GM12878 (cell line): ENCODE results near the gene DMD. TPM values are rescaled to one million over a fixed set of nuclear protein-coding genes. Genes with fewer than 3 reads are reported as not detected.

ENCODE experiments used
- ATAC-seq: fragments of 200-7000 bp; cut with Tn5 transposase; 3 replicates; pipeline ENCODE4 v1.9.1; 2020; ENCODE audit warnings: mild to moderate bottlenecking, moderate library complexity
- BruUV-seq: library from RNA; stranded (reverse); fragments of 400-500 nt; replicated peaks from 2 replicates; lab custom pipeline; 2021; lab: Mats Ljungman, UMichigan
- CTCF ChIA-PET: fragments of 300-600 bp; sonication (Branson Sonifier 250); formaldehyde crosslinking; extraction: SDS; loops from one replicate; lab custom pipeline; 2021; ENCODE audit warnings: inconsistent platforms; lab: Yijun Ruan, JAX
- POLR2A ChIA-PET: fragments of 350-600 bp; formaldehyde crosslinking; extraction: SDS; loops from one replicate; lab custom pipeline; 2021; ENCODE audit warnings: inconsistent platforms; lab: Charles Lee
- RAD21 ChIA-PET: fragments of 300-600 bp; sonication (Branson Sonifier 250); formaldehyde crosslinking; loops from one replicate; lab custom pipeline; 2023; ENCODE audit warnings: antibody characterized with exemption; ENCODE audit not compliant: unreplicated experiment; lab: Charles Lee
- SMC1A ChIA-PET: fragments of 300-600 bp; sonication (Branson Sonifier 250); formaldehyde crosslinking; loops from one replicate; lab custom pipeline; 2023; ENCODE audit not compliant: unreplicated experiment, uncharacterized antibody; lab: Charles Lee
- DNase-seq: peaks from one replicate; pipeline ENCODE4 v3.0.0-alpha.2; 2011; ENCODE audit warnings: low read depth, low spot score
- FAIRE-seq: peaks from 3 replicates; lab custom pipeline; 2011; peaks lifted over from hg19 to GRCh38; lab: Jason Lieb, UNC
- H2AFZ ChIP-seq: 2 replicates; pipeline ENCODE4 v1.6.0; 2011; ENCODE audit warnings: low read depth, low read length, control low read depth; ENCODE audit not compliant: control insufficient read depth
- H3K27ac ChIP-seq: 2 replicates; pipeline ENCODE4 v1.5.1; 2011; ENCODE audit warnings: control low read depth; ENCODE audit not compliant: control insufficient read depth, insufficient read depth
- H3K27me3 ChIP-seq, 2 experiments: replicated peaks in 1 of 2; 2 replicates each; pipeline versions ENCODE4 v1.6.0 to v1.6.1; 2011; ENCODE audit warnings: low read length in 1 of 2; ENCODE audit not compliant: control insufficient read depth in 2 of 2, insufficient read depth in 2 of 2
- H3K36me3 ChIP-seq, 2 experiments: 2 replicates each; pipeline ENCODE4 v1.5.1; 2011; ENCODE audit warnings: low read length in 1 of 2; ENCODE audit not compliant: control insufficient read depth in 2 of 2, insufficient read depth in 2 of 2
- H3K4me1 ChIP-seq: 2 replicates; pipeline ENCODE4 v1.6.1; 2011; ENCODE audit warnings: mild to moderate bottlenecking, low read length, moderate library complexity, mixed read lengths; ENCODE audit not compliant: control insufficient read depth, insufficient read depth
- H3K4me2 ChIP-seq: 2 replicates; pipeline ENCODE4 v1.6.0; 2011; ENCODE audit warnings: control low read depth; ENCODE audit not compliant: control insufficient read depth, insufficient read depth
- H3K4me3 ChIP-seq: fragments of 200-600 bp; sonication (generic); 2 replicates; pipeline ENCODE4 v1.5.1; 2016
- H3K79me2 ChIP-seq: 2 replicates; pipeline ENCODE4 v1.6.0; 2011; ENCODE audit warnings: low read length; ENCODE audit not compliant: control insufficient read depth, insufficient read depth
- H3K9ac ChIP-seq: 2 replicates; pipeline ENCODE4 v1.8.0; 2011; ENCODE audit warnings: low read length, control low read depth, mixed read lengths; ENCODE audit not compliant: control insufficient read depth, insufficient read depth
- H3K9me3 ChIP-seq: replicated peaks from 3 replicates; pipeline ENCODE4 v1.5.1; 2011; ENCODE audit warnings: mild to moderate bottlenecking, low read length; ENCODE audit not compliant: control insufficient read depth, insufficient read depth
- H4K20me1 ChIP-seq: 2 replicates; pipeline ENCODE4 v1.6.0; 2011; ENCODE audit not compliant: control insufficient read depth, insufficient read depth
- BACH1 ChIP-seq: fragments of 450-650 bp; IDR thresholded peaks from 2 replicates; pipeline ENCODE4 v1.6.1; 2017; ENCODE audit warnings: mild to moderate bottlenecking, borderline replicate concordance
- BHLHE40 ChIP-seq, 2 experiments: fragments of 450-650 bp in 1 of 2; IDR thresholded peaks; 2 replicates each; pipeline ENCODE4 v1.6.1; 2011 to 2017; ENCODE audit warnings: low read depth in 2 of 2, borderline replicate concordance in 1 of 2, improper control_type of control experiment in 1 of 2, low read length in 1 of 2, mild to moderate bottlenecking in 1 of 2
- BRCA1 ChIP-seq: IDR thresholded peaks from 2 replicates; pipeline ENCODE4 v1.6.1; 2011; ENCODE audit warnings: low read depth, low read length, improper control_type of control experiment
- EED ChIP-seq: sonication (generic); IDR thresholded peaks from 2 replicates; pipeline ENCODE4 v1.6.1; 2016; ENCODE audit warnings: antibody characterized with exemption, low read depth
- NR2C2 ChIP-seq: IDR thresholded peaks from 2 replicates; pipeline ENCODE4 v1.6.1; 2011; ENCODE audit warnings: borderline replicate concordance, low read depth; ENCODE audit not compliant: control insufficient read depth, insufficient read length
- POLR2AphosphoS5 ChIP-seq: IDR thresholded peaks from 2 replicates; pipeline ENCODE4 v1.6.1; 2011; ENCODE audit warnings: mild to moderate bottlenecking, low read length, inconsistent platforms
- RFX5 ChIP-seq: IDR thresholded peaks from 2 replicates; pipeline ENCODE4 v1.6.1; 2011; ENCODE audit warnings: low read depth, low read length, improper control_type of control experiment
- SIN3A ChIP-seq: IDR thresholded peaks from 2 replicates; pipeline ENCODE4 v1.6.1; 2012; ENCODE audit warnings: low read depth, low read length, improper control_type of control experiment
- SMARCA5 ChIP-seq: fragments of 450-650 bp; IDR thresholded peaks from 2 replicates; pipeline ENCODE4 v1.6.1; 2017; ENCODE audit warnings: mild to moderate bottlenecking
- ZNF24 ChIP-seq: fragments of 450-650 bp; IDR thresholded peaks from 2 replicates; pipeline ENCODE4 v1.6.1; 2017; ENCODE audit warnings: antibody characterized with exemption, mild to moderate bottlenecking
- ZZZ3 ChIP-seq: IDR thresholded peaks from 2 replicates; pipeline ENCODE4 v1.6.1; 2011; ENCODE audit warnings: low read depth; ENCODE audit not compliant: control insufficient read depth, insufficient read length
- WGBS: methylation state at CpG from one replicate; pipeline ENCODE4 v1.1.6; 2016; ENCODE audit warnings: low lambda C conversion rate; ENCODE audit not compliant: insufficient replicate concordance, insufficient coverage; ENCODE audit errors: missing lambda C conversion rate; 5-methylcytosine and 5-hydroxymethylcytosine counted together
- in situ Hi-C: fragments of 300-500 bp; cut with MboI; formaldehyde crosslinking; loops from 9 replicates; pipeline ENCODE4 v1.14.3; 2018; ENCODE audit warnings: mixed read lengths
- intact Hi-C: fragments of 100-400 bp; cut with micrococcal nuclease; formaldehyde crosslinking; loops from one replicate; pipeline ENCODE4 v1.14.2; 2022; ENCODE audit not compliant: unreplicated experiment
- polyA plus RNA-seq, 11 experiments: library from polyadenylated mRNA; depleted of rRNA in 4 of 11; unstranded in 6 of 11; stranded (reverse) in 5 of 11; fragments of >200 nt; fragmentation: Nextera tagmentation in 4 of 11; fragmentation: Illumina TruSeq in 1 of 11; extraction: Ambion mirVana in 4 of 11; extraction: Trizol in 1 of 11; gene quantifications; 1 replicate in 1 of 11; 2 replicates in 10 of 11; pipeline versions ENCODE4 v1.2.1 to v1.2.3, GENCODE V29; 2011 to 2016; ENCODE audit warnings: inconsistent platforms in 2 of 11, missing spikeins in 2 of 11, low read depth in 1 of 11
- total RNA-seq, 4 experiments: library from RNA; depleted of rRNA in 3 of 4; stranded (reverse); fragments of >200 nt in 3 of 4; fragmentation: Illumina TruSeq in 1 of 4; extraction: Trizol in 1 of 4; gene quantifications; 2 replicates each; pipeline versions ENCODE4 v1.2.1 to v1.2.3, GENCODE V29; 2013 to 2021
- TF ChIP-seq, protein P1 (sequence below): IDR thresholded peaks from 2 replicates; pipeline ENCODE4 v1.6.1; 2012; ENCODE audit warnings: low read depth, low read length, improper control_type of control experiment
- TF ChIP-seq, protein P2 (sequence below): fragments of 450-650 bp; IDR thresholded peaks from 2 replicates; pipeline ENCODE4 v1.6.1; 2018; ENCODE audit warnings: borderline replicate concordance, mild to moderate bottlenecking; ENCODE audit not compliant: partially characterized antibody
- TF ChIP-seq, protein P3 (sequence below): fragments of 450-650 bp; formaldehyde crosslinking; IDR thresholded peaks from 2 replicates; pipeline ENCODE4 v1.4.0; 2020; ENCODE audit warnings: mild to moderate bottlenecking, moderate library complexity

DMD gene
- total and polyA plus RNA-seq, 10 of the 15 experiments (the other 5 are each of a cell fraction or from before 2014, with no cell fraction given): 1.4 to 24.3 (median 4.3) TPM

DNA sequence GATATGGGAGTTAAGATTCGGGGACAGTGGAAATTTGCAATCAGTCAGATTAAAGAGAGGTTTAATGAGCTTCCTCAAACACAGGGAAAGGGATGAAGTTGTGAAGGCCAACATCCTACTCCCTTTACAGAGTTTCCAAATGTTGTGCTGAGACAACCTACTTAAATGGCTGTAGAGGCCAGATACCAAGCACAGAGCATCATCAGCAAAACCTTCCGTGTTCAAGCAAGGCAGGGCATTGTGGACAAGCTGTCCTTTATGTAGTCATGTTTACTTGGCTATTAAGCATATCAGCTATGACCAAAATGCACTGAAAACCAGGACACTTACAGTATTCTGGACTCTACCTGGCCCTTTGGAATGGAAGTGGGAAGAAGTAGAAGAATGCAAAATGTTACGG lies 197.3 kb downstream of the DMD start:
- CTCF ChIA-PET: no interaction called here
- WGBS: 41% methylated on average over 3 of the region's 3 CpGs

DNA sequence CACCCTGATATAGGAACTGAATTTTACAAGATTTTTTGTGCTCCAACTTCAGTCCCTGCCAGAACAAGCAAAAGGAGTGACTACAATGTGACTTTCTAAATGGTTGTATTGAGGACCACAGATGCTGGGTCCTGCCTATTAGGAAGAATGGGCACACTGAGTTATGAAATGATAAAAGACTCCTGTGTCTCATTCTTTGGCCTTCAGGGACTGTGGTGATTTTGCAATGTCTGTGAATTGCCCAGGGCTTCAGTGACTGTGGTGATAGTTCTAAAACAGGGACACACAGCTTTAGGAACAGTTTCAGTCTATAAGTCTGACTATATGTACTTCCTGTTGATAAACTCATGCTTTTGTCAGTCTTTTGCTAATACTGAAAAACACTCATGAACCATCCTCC lies 210.2 kb downstream of the DMD start:
- in situ Hi-C loops: no loop called here
- ATAC-seq (no peak), FAIRE-seq (no peak), DNase-seq (no peak)
- no peak overlapping the region for H2AFZ ChIP-seq
- H3K4me1 ChIP-seq: no peaks in the 10 kb centered on the region
- ChIA-PET CTCF (no interaction called here), RAD21 (no interaction called here), POLR2A (no interaction called here), SMC1A (interaction anchor here (0.5 kb wide), 1 partner anchor 866 kb away, joined by 3 read pairs; no protein-coding TSS in a partner anchor)
- no peaks in the 10 kb centered on the region for H4K20me1 ChIP-seq
- no peaks in the 10 kb centered on the region for H3K9me3 ChIP-seq
- intact Hi-C loops: no loop called here
- no TSS peak for BruUV-seq
- no peak overlapping the region for H3K27ac ChIP-seq
- no peak overlapping the region for H3K4me2 ChIP-seq
- no peaks in the 10 kb centered on the region for H3K36me3 ChIP-seq
- H3K9ac ChIP-seq: no peak overlapping the region
- H3K27me3 ChIP-seq: no peaks in the 10 kb centered on the region
- no peak overlapping the region for H3K4me3 ChIP-seq
- no peaks in the 10 kb centered on the region for H3K79me2 ChIP-seq
- TF ChIP-seq BRCA1 (no peak), ZZZ3 (no peak), EED (no peak), SMARCA5 (no peak), POLR2AphosphoS5 (no peak), ZNF24 (no peak), NR2C2 (no peak), SIN3A (no peak), RFX5 (no peak)
- TF ChIP-seq, protein P1, sequence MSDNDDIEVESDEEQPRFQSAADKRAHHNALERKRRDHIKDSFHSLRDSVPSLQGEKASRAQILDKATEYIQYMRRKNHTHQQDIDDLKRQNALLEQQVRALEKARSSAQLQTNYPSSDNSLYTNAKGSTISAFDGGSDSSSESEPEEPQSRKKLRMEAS: no peak
- TF ChIP-seq, protein P2, sequence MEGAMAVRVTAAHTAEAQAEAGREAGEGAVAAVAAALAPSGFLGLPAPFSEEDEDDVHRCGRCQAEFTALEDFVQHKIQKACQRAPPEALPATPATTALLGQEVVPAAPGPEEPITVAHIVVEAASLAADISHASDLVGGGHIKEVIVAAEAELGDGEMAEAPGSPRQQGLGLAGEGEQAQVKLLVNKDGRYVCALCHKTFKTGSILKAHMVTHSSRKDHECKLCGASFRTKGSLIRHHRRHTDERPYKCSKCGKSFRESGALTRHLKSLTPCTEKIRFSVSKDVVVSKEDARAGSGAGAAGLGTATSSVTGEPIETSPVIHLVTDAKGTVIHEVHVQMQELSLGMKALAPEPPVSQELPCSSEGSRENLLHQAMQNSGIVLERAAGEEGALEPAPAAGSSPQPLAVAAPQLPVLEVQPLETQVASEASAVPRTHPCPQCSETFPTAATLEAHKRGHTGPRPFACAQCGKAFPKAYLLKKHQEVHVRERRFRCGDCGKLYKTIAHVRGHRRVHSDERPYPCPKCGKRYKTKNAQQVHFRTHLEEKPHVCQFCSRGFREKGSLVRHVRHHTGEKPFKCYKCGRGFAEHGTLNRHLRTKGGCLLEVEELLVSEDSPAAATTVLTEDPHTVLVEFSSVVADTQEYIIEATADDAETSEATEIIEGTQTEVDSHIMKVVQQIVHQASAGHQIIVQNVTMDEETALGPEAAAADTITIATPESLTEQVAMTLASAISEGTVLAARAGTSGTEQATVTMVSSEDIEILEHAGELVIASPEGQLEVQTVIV: no peak
- TF ChIP-seq, protein P3, sequence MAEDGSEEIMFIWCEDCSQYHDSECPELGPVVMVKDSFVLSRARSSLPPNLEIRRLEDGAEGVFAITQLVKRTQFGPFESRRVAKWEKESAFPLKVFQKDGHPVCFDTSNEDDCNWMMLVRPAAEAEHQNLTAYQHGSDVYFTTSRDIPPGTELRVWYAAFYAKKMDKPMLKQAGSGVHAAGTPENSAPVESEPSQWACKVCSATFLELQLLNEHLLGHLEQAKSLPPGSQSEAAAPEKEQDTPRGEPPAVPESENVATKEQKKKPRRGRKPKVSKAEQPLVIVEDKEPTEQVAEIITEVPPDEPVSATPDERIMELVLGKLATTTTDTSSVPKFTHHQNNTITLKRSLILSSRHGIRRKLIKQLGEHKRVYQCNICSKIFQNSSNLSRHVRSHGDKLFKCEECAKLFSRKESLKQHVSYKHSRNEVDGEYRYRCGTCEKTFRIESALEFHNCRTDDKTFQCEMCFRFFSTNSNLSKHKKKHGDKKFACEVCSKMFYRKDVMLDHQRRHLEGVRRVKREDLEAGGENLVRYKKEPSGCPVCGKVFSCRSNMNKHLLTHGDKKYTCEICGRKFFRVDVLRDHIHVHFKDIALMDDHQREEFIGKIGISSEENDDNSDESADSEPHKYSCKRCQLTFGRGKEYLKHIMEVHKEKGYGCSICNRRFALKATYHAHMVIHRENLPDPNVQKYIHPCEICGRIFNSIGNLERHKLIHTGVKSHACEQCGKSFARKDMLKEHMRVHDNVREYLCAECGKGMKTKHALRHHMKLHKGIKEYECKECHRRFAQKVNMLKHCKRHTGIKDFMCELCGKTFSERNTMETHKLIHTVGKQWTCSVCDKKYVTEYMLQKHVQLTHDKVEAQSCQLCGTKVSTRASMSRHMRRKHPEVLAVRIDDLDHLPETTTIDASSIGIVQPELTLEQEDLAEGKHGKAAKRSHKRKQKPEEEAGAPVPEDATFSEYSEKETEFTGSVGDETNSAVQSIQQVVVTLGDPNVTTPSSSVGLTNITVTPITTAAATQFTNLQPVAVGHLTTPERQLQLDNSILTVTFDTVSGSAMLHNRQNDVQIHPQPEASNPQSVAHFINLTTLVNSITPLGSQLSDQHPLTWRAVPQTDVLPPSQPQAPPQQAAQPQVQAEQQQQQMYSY (CRISPR knock-in tag): no peak

More for the DNA sequence above, 197.3 kb downstream of the DMD start:
- no peaks in the 10 kb centered on the region for H3K36me3 ChIP-seq
- DNase-seq (no peak), FAIRE-seq (no peak), ATAC-seq (no peak)
- TF ChIP-seq BACH1 (no peak), BHLHE40 (IDR thresholded peaks at IDR 0.05; ENCODE audit: borderline replicate concordance in 1 of 2, low read depth in 2 of 2, low read length in 1 of 2) (no peak)
- no peaks in the 10 kb centered on the region for H3K79me2 ChIP-seq
- H3K4me2 ChIP-seq: no peak overlapping the region
- H4K20me1 ChIP-seq: no peaks in the 10 kb centered on the region
- ChIA-PET SMC1A (no interaction called here), POLR2A (no interaction called here), RAD21 (no interaction called here)
- no peaks in the 10 kb centered on the region; the same call in 2 of the 3 replicates for H3K9me3 ChIP-seq
- in situ Hi-C loops (no loop called here), intact Hi-C loops (no loop called here)
- no peak overlapping the region for H2AFZ ChIP-seq
- no peak overlapping the region for H3K4me3 ChIP-seq
- no peaks in the 10 kb centered on the region for H3K27me3 ChIP-seq
- no peak overlapping the region for H3K27ac ChIP-seq
- no peak overlapping the region for H3K9ac ChIP-seq
- no TSS peak for BruUV-seq
- no peaks in the 10 kb centered on the region for H3K4me1 ChIP-seq
